ENCODE data around the gene TMEM51. TPM values are rescaled to one million over a fixed set of nuclear protein-coding genes. Genes with fewer than 3 reads are reported as not detected.

Gene TMEM51
- total RNA-seq, 1 experiment from 2014 or later, result 10.4 TPM

- Mint-ChIP-seq H3K36me3 (no peaks in the 10 kb centered on the region), H3K4me1 (peaks cover 49% of the 10 kb centered on the region), H3K27ac (peak overlapping the region; percentile 81), H3K27me3 (ENCODE audit: low read depth) (no peaks in the 10 kb centered on the region), H3K9me3 (no peaks in the 10 kb centered on the region), H3K4me3 (peak overlapping the region; percentile 44; the same call in 1 of the 2 replicates)
- ATAC-seq (peak; percentile 86), DNase-seq (ENCODE audit: low spot score) (peak; percentile 62)
- POLR2A ChIA-PET, result no interaction called here
- CTCF ChIA-PET, result interaction anchor here (1.5 kb wide), 2 partner anchors 32 to 85 kb away, joined by 4 to 5 read pairs; partner anchors contain the start of gene TMEM51
- TF ChIP-seq SP1 (CRISPR knock-in tag; conservative IDR thresholded peaks at IDR 0.05) (no peak), USF2 (CRISPR knock-in tag; IDR thresholded peaks at IDR 0.05) (0 out of 2 replicates have a peak, but pooled peaks have one; percentile 16)
Observed at GRCh38 chr1:15186846-15187151, 33.3 kb downstream of the TMEM51 start.

GRCh38 chr1:15187175-15188129 is 33.9 kb downstream of the TMEM51 start:
- no peaks in the 10 kb centered on the region for H3K36me3 Mint-ChIP-seq
- H3K9me3 Mint-ChIP-seq, result no peaks in the 10 kb centered on the region
- 0 out of 2 replicates have a peak, but pooled peaks have one; percentile 21 for TF ChIP-seq FOXP1 (CRISPR knock-in tag; IDR thresholded peaks at IDR 0.05; ENCODE audit: borderline replicate concordance)
- TF ChIP-seq ELF4 (CRISPR knock-in tag; IDR thresholded peaks at IDR 0.05; ENCODE audit: low read depth), result no peak
- peaks cover 49% of the 10 kb centered on the region for H3K4me1 Mint-ChIP-seq
- ChIA-PET CTCF (interaction anchor here (1.0 to 1.5 kb wide), 3 partner anchors 33 to 84 kb away, joined by 3 to 5 read pairs (median 4); partner anchors contain the start of gene TMEM51), POLR2A (interaction anchor here (1.0 kb wide), 1 partner anchor 9 kb away, joined by 4 read pairs; no protein-coding TSS in a partner anchor)
- H3K4me3 Mint-ChIP-seq, result peak overlapping the region; percentile 29; the same call in 1 of the 2 replicates
- peak; percentile 11 for ATAC-seq
- peak overlapping the region; percentile 82; the same call in 1 of the 2 replicates for H3K27ac Mint-ChIP-seq
- H3K27me3 Mint-ChIP-seq (ENCODE audit: low read depth), result no peaks in the 10 kb centered on the region
- no peak for DNase-seq (ENCODE audit: low spot score)

- no peaks in the 10 kb centered on the region for H3K27me3 Mint-ChIP-seq (ENCODE audit: low read depth)
- TF ChIP-seq ZBTB43 (CRISPR knock-in tag; IDR thresholded peaks at IDR 0.05), result no peak
- TF ChIP-seq ZNF281 (CRISPR knock-in tag; IDR thresholded peaks at IDR 0.05), result no peak
- TF ChIP-seq ETV6 (CRISPR knock-in tag; IDR thresholded peaks at IDR 0.05), result 0 out of 2 replicates have a peak, but pooled peaks have one; percentile 40
- TF ChIP-seq HMGA2 (CRISPR knock-in tag; IDR thresholded peaks at IDR 0.05), result no peak
- TF ChIP-seq ZNF423 (CRISPR knock-in tag; IDR thresholded peaks at IDR 0.05), result no peak
- TF ChIP-seq PRRX2 (CRISPR knock-in tag; IDR thresholded peaks at IDR 0.05), result no peak
- TF ChIP-seq JAZF1 (CRISPR knock-in tag; IDR thresholded peaks at IDR 0.05), result no peak
- H3K9me3 Mint-ChIP-seq, result no peaks in the 10 kb centered on the region
- H3K4me3 Mint-ChIP-seq, result no peak overlapping the region
- H3K27ac Mint-ChIP-seq, result peak overlapping the region; percentile 66
- H3K36me3 Mint-ChIP-seq, result no peaks in the 10 kb centered on the region
- ChIA-PET CTCF (interaction anchor here (0.5 to 1.1 kb wide), 4 partner anchors 11 to 84 kb away, joined by 3 to 5 read pairs (median 4); no protein-coding TSS in a partner anchor), POLR2A (interaction anchor here (1.0 kb wide), 1 partner anchor 8 kb away, joined by 4 read pairs; no protein-coding TSS in a partner anchor)
- peaks cover 49% of the 10 kb centered on the region for H3K4me1 Mint-ChIP-seq
- ATAC-seq (peak; percentile 48), DNase-seq (ENCODE audit: low spot score) (no peak)
Observed at GRCh38 chr1:15188130-15188524, 34.6 kb downstream of the TMEM51 start.

- DNase-seq (ENCODE audit: low spot score) (no peak), ATAC-seq (no peak)
- peaks cover 49% of the 10 kb centered on the region for H3K4me1 Mint-ChIP-seq
- H3K36me3 Mint-ChIP-seq, result no peaks in the 10 kb centered on the region
- no peak overlapping the region for H3K27ac Mint-ChIP-seq
- ChIA-PET POLR2A (no interaction called here), CTCF (interaction anchor here (0.5 to 1.5 kb wide), 3 partner anchors 11 to 36 kb away, joined by 3 to 8 read pairs (median 5); no protein-coding TSS in a partner anchor)
- TF ChIP-seq ETV6 (CRISPR knock-in tag; IDR thresholded peaks at IDR 0.05) (0 out of 2 replicates have a peak, but pooled peaks have one; percentile 6), ZNF532 (CRISPR knock-in tag; IDR thresholded peaks at IDR 0.05; ENCODE audit: borderline replicate concordance) (no peak), TEAD1 (CRISPR knock-in tag; IDR thresholded peaks at IDR 0.05) (no peak), ZNF138 (CRISPR knock-in tag; conservative IDR thresholded peaks at IDR 0.05) (no peak)
- H3K9me3 Mint-ChIP-seq, result no peaks in the 10 kb centered on the region
- no peaks in the 10 kb centered on the region for H3K27me3 Mint-ChIP-seq (ENCODE audit: low read depth)
- H3K4me3 Mint-ChIP-seq, result no peak overlapping the region
Observed at GRCh38 chr1:15188678-15189077, 35.1 kb downstream of the TMEM51 start.
